ENCODE measurements around the gene ARHGAP18.

The ARHGAP18 gene

GRCh38 chr6:129717277-129717676, 7.3 kb upstream of the ARHGAP18 start:
- no peak for DNase-seq

- no peak for DNase-seq
Observed at GRCh38 chr6:129713806-129714333, 3.9 kb upstream of the ARHGAP18 start.

GRCh38 chr6:129711271-129711631, 1.3 kb upstream of the ARHGAP18 start:
- no peak for DNase-seq

- DNase-seq = no peak
Observed at GRCh38 chr6:129710450-129711270, 683 bp upstream of the ARHGAP18 start.

GRCh38 chr6:129709196-129709768, 695 bp downstream of the ARHGAP18 start:
- peak; percentile 13 to 68 for DNase-seq

GRCh38 chr6:129708496-129709195, 1.3 kb downstream of the ARHGAP18 start:
- DNase-seq = no peak

- DNase-seq = no peak
Observed at GRCh38 chr6:129707882-129708495, 2.0 kb downstream of the ARHGAP18 start.

- no peak for DNase-seq
Observed at GRCh38 chr6:129707028-129707427, 2.9 kb downstream of the ARHGAP18 start.

- DNase-seq = no peak
Observed at GRCh38 chr6:129705212-129705611, 4.8 kb downstream of the ARHGAP18 start.

GRCh38 chr6:129704708-129705107, 5.3 kb downstream of the ARHGAP18 start:
- DNase-seq = no peak

- no peak for DNase-seq
Observed at GRCh38 chr6:129701721-129702455, 8.1 kb downstream of the ARHGAP18 start.

GRCh38 chr6:129700666-129701065, 9.3 kb downstream of the ARHGAP18 start:
- no peak for DNase-seq

- no peak for DNase-seq
Observed at GRCh38 chr6:129699659-129700058, 10.3 kb downstream of the ARHGAP18 start.

- no peak for DNase-seq
Observed at GRCh38 chr6:129698430-129698829, 11.5 kb downstream of the ARHGAP18 start.

- no peak for DNase-seq
Observed at GRCh38 chr6:129697788-129698187, 12.2 kb downstream of the ARHGAP18 start.

GRCh38 chr6:129696843-129697242, 13.1 kb downstream of the ARHGAP18 start:
- DNase-seq = no peak

- no peak for DNase-seq
Observed at GRCh38 chr6:129696028-129696418, 14.0 kb downstream of the ARHGAP18 start.

GRCh38 chr6:129695373-129696027, 14.5 kb downstream of the ARHGAP18 start:
- no peak for DNase-seq

GRCh38 chr6:129694036-129694435, 15.9 kb downstream of the ARHGAP18 start:
- DNase-seq = no peak

- no peak for DNase-seq
Observed at GRCh38 chr6:129692467-129692866, 17.5 kb downstream of the ARHGAP18 start.

GRCh38 chr6:129691709-129692108, 18.3 kb downstream of the ARHGAP18 start:
- no peak for DNase-seq

- no peak for DNase-seq
Observed at GRCh38 chr6:129691043-129691640, 18.8 kb downstream of the ARHGAP18 start.
